ENCODE measurements around the gene BICC1.

- TF ChIP-seq CBX5 (IDR thresholded peaks at IDR 0.05; ENCODE audit: low read depth, low read length): no peak
- TF ChIP-seq SP2 (IDR thresholded peaks at IDR 0.05; ENCODE audit: low read length): no peak
- no peak for TF ChIP-seq CTCF (IDR thresholded peaks at IDR 0.05; ENCODE audit: control extremely low read depth in 1 of 3, insufficient read depth in 1 of 3, low read depth in 1 of 3, low read length in 3 of 3)
These were observed 213.2 kb downstream of the BICC1 start for GRCh38 chr10:58725901-58726300.
